Endothelial cell (in vitro differentiated cells): Measurements from ENCODE around the gene INSR. TPM values are rescaled to one million over a fixed set of nuclear protein-coding genes. Genes with fewer than 3 reads are reported as not detected.

Source experiments
- DNase-seq: peaks from one replicate; pipeline ENCODE4 v3.0.0; 2021; ENCODE audit warnings: low spot score
- H3K27ac Mint-ChIP-seq: one replicate; pipeline ENCODE4 v1.8.0; 2021; ENCODE audit warnings: mixed read lengths, inconsistent platforms; ENCODE audit not compliant: unreplicated experiment
- H3K27me3 Mint-ChIP-seq: one replicate; pipeline ENCODE4 v1.8.0; 2021; ENCODE audit warnings: mild to moderate bottlenecking, moderate library complexity, mixed read lengths, inconsistent platforms; ENCODE audit not compliant: unreplicated experiment
- H3K36me3 Mint-ChIP-seq: one replicate; pipeline ENCODE4 v1.8.0; 2021; ENCODE audit warnings: mild to moderate bottlenecking, low read depth, mixed read lengths, inconsistent platforms; ENCODE audit not compliant: unreplicated experiment
- H3K4me1 Mint-ChIP-seq: one replicate; pipeline ENCODE4 v1.8.0; 2021; ENCODE audit warnings: mild to moderate bottlenecking, mixed read lengths, inconsistent platforms; ENCODE audit not compliant: unreplicated experiment
- H3K4me3 Mint-ChIP-seq: one replicate; pipeline ENCODE4 v1.8.0; 2021; ENCODE audit warnings: mild to moderate bottlenecking, mixed read lengths, inconsistent platforms; ENCODE audit not compliant: unreplicated experiment
- H3K9me3 Mint-ChIP-seq: one replicate; pipeline ENCODE4 v1.8.0; 2021; ENCODE audit warnings: mixed read lengths, inconsistent platforms; ENCODE audit not compliant: unreplicated experiment
- CTCF ChIP-seq: fragments of 200-600 bp; sonication (generic); IDR thresholded peaks from one replicate; pipeline ENCODE4 v1.5.0; 2021; ENCODE audit warnings: antibody characterized with exemption; ENCODE audit not compliant: unreplicated experiment
- total RNA-seq: library from RNA; stranded (reverse); fragmentation: NEBNext Ultra II Directional; extraction: Animal tissue kit (Norgen Biotek cat#: 25700); gene quantifications from one replicate; pipeline ENCODE4 v1.2.1, GENCODE V29; 2021; ENCODE audit not compliant: unreplicated experiment

Gene INSR
- total RNA-seq, 1 donor from 2014 or later: 28.9 TPM

DNA sequence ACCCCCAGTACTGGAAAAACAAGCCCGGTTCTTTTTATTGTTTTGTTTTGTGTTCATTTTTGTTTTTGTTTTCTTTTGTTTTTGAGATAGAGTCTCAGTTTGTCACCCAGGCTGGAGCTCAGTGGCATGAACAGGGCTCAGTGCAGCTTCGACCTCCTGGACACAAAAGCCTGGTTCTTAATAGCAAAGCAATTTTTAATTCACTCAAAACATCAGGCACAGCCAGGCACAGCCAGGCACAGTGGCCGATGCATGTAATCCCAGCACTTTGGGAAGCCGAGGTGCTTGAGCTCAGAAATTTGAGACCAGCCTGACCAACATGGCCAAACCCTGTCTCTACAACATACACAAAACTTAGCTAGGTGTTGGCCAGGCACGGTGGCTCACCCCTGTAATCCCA is 30.7 kb downstream of the INSR start:
- peaks cover 14% of the 10 kb centered on the region for H3K36me3 Mint-ChIP-seq
- no peaks in the 10 kb centered on the region for H3K4me1 Mint-ChIP-seq
- TF ChIP-seq CTCF: no peak
- H3K27me3 Mint-ChIP-seq: peaks cover 1% of the 10 kb centered on the region
- no peak for DNase-seq
- no peak overlapping the region for H3K4me3 Mint-ChIP-seq
- no peaks in the 10 kb centered on the region for H3K9me3 Mint-ChIP-seq
- no peak overlapping the region for H3K27ac Mint-ChIP-seq

DNA sequence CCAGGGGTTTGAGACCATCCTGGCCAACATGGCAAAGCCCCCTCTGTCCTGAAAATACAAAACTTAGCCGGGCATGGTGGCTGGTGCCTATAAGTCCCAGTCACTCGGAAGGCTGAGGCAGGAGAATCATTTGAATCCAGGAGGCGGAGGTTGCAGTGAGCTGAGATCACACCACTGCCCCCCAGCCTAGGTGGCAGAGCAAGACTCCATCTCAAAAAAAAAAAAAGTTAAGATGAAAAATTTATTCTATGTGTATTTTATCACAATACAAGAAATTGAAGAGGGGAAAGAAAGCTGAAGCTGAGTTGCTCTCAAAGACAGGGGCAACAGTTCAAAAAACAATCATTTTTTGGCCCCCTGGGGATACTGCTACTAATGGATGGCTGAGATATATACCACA is 31.1 kb downstream of the INSR start:
- TF ChIP-seq CTCF: no peak
- Mint-ChIP-seq H3K27me3 (peaks cover 1% of the 10 kb centered on the region), H3K9me3 (no peaks in the 10 kb centered on the region), H3K27ac (no peak overlapping the region), H3K36me3 (peaks cover 14% of the 10 kb centered on the region), H3K4me3 (no peak overlapping the region), H3K4me1 (no peaks in the 10 kb centered on the region)
- DNase-seq: no peak

- Mint-ChIP-seq H3K27ac (no peak overlapping the region), H3K9me3 (no peaks in the 10 kb centered on the region), H3K4me1 (peaks cover under 1% of the 10 kb centered on the region), H3K27me3 (no peaks in the 10 kb centered on the region), H3K4me3 (no peak overlapping the region), H3K36me3 (peaks cover 10% of the 10 kb centered on the region)
- DNase-seq: no peak
- TF ChIP-seq CTCF: no peak
These were observed 31.7 kb downstream of the INSR start for GRCh38 chr19:7262470-7262869.

GRCh38 chr19:7260161-7260560 is 34.1 kb downstream of the INSR start:
- no peak for TF ChIP-seq CTCF
- Mint-ChIP-seq H3K27me3 (no peaks in the 10 kb centered on the region), H3K27ac (no peak overlapping the region), H3K36me3 (no peaks in the 10 kb centered on the region), H3K4me1 (peaks cover 5% of the 10 kb centered on the region), H3K9me3 (no peaks in the 10 kb centered on the region), H3K4me3 (no peak overlapping the region)
- DNase-seq: no peak

DNA sequence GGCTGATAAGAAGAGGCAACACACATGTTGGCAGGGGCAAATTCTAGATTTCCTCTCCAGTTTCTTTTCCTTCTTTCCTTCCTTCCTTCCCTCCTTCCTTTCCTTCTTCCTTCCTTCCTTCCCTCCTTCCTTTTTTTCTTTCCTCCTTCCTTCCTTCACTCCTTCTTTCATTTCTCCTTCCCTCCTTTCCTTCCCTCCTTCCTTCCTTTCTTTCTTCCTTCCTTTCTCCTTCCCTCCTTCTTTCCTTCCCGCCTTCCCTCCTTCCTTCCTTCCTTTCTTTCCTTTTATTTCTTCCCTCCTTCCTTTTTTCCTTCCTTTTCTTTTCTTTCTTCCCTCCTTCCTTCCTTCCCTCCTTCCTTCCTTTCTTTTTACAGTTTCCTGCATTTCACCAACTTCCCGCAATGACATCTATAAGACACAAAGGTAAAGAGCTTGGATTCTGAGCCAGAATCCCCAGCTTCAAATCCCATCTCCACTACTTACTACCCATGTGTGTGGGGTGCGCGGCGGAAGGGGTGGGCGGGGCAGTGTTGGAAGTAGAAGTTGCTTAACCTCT is 35.3 kb downstream of the INSR start:
- DNase-seq: no peak
- Mint-ChIP-seq H3K27ac (no peak overlapping the region), H3K4me3 (no peak overlapping the region), H3K4me1 (peaks cover 11% of the 10 kb centered on the region), H3K27me3 (no peaks in the 10 kb centered on the region), H3K9me3 (no peaks in the 10 kb centered on the region), H3K36me3 (no peaks in the 10 kb centered on the region)
- TF ChIP-seq CTCF: no peak
